GM12801 (cell line): ENCODE results near the gene CENPT.

Experiments
- TF ChIP-seq, protein P1 (sequence below): IDR thresholded peaks from one replicate; pipeline ENCODE4 v1.5.1; 2011; ENCODE audit warnings: control low read depth; ENCODE audit not compliant: insufficient read length; ENCODE audit errors: extremely low read depth

The CENPT gene

DNA sequence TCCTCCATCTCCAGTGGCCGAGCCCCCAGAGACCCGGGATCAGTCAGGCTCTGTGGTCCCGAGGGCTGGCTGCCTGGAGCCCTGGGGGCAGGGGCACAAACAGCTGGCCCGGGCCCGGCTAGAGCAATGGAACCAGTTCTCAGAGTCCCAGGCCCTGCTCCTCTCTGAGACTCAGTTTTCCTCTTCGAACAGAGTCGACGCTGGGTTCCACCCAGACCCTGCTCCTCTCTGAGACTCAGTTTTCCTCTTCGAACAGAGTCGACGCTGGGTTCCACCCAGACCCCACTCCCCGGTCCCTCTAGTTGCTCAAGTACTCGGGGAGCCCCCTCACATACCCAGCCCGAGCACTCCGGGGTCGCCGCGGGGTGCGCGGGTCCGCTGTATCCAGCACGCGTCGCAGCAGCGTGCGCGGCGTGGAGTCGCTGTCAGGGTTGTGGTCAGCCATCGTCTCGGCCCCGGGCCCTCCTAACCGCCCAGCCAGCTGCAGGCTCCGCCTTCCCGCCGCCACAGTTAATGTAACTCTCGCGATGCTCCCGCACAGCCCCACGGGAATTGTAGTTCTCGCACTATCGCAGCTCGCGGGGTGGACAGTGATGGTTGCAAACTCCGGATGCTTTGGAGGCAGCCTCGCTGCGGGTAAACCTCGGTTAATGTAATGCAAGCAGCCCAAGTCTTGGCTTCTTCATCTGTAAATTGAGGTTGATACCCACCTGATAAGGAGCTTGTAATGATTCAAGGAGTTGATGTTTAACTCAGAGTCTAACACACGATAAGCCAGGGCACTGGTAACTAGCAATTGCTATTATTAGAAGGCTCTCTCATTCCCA, 13.9 kb downstream of the CENPT start:
- TF ChIP-seq, protein P1, sequence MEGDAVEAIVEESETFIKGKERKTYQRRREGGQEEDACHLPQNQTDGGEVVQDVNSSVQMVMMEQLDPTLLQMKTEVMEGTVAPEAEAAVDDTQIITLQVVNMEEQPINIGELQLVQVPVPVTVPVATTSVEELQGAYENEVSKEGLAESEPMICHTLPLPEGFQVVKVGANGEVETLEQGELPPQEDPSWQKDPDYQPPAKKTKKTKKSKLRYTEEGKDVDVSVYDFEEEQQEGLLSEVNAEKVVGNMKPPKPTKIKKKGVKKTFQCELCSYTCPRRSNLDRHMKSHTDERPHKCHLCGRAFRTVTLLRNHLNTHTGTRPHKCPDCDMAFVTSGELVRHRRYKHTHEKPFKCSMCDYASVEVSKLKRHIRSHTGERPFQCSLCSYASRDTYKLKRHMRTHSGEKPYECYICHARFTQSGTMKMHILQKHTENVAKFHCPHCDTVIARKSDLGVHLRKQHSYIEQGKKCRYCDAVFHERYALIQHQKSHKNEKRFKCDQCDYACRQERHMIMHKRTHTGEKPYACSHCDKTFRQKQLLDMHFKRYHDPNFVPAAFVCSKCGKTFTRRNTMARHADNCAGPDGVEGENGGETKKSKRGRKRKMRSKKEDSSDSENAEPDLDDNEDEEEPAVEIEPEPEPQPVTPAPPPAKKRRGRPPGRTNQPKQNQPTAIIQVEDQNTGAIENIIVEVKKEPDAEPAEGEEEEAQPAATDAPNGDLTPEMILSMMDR = no peak

DNA sequence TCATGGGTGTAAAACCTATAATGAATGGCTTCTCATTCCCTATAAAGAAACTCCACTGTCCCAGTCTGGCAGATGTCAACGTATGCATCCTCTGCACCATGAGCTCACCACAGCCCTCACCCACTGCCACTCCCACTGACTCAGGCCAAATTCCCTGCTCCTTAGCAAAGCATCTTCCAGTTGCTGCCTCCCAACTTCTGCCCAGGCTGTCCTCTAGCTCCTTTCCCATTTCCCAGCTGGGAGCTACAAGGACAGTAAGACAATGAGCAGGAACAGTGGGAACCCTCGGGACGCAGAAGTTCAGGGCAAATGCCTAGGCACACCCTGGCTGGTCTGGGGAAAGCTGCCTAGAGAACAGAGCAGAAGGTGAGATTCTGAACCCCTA, 14.5 kb downstream of the CENPT start:
- TF ChIP-seq, protein P1 = no peak

- TF ChIP-seq, protein P1 = no peak
Measured at GRCh38 chr16:67828651-67829050, 18.8 kb downstream of the CENPT start.

- TF ChIP-seq, protein P1 = no peak
Measured at GRCh38 chr16:67825906-67826305, 21.6 kb downstream of the CENPT start.

- TF ChIP-seq, protein P1 = no peak
Measured at GRCh38 chr16:67825119-67825518, 22.4 kb downstream of the CENPT start.

GRCh38 chr16:67822511-67822910, 25.0 kb downstream of the CENPT start:
- TF ChIP-seq, protein P1 = no peak

- TF ChIP-seq, protein P1 = no peak
Measured at GRCh38 chr16:67820608-67821259, 26.8 kb downstream of the CENPT start.
